ENCODE data around the gene RAD23B. TPM values are rescaled to one million over a fixed set of nuclear protein-coding genes. Genes with fewer than 3 reads are reported as not detected.

The RAD23B gene
- total and polyA plus RNA-seq, 2 of the 13 experiments (the other 11 are each of a cell fraction or from before 2014, with no cell fraction given): 133 to 156 TPM

- TF ChIP-seq WIZ (CRISPR knock-in tag; IDR thresholded peaks at IDR 0.05) (no peak), XRCC5 (optimal IDR thresholded peaks at IDR 0.05; ENCODE audit: low read length) (no peak), U2AF2 (IDR thresholded peaks at IDR 0.05; ENCODE audit: low read depth, low read length) (no peak)
These were observed 13.4 kb upstream of the RAD23B start (continued) for GRCh38 chr9:107269681-107270080.

GRCh38 chr9:107270082-107270481, 13.0 kb upstream of the RAD23B start:
- Histone ChIP-seq H4K20me1 (ENCODE audit: insufficient read depth, low read length) (no peaks in the 10 kb centered on the region), H3K27ac (ENCODE audit: extremely low read length, insufficient read depth, low read length) (peak overlapping the region; percentile 64), H3K27me3 (ENCODE audit: control insufficient read depth in 1 of 2, insufficient read depth in 2 of 2, low read length in 2 of 2) (no peaks in the 10 kb centered on the region), H3K36me3 (replicated peaks in 1 of 2; ENCODE audit: control insufficient read depth in 1 of 2, insufficient read depth in 2 of 2, low read length in 2 of 2) (no peaks in the 10 kb centered on the region), H3K4me1 (ENCODE audit: insufficient read depth, low read length) (peaks cover 45% of the 10 kb centered on the region), H3K79me2 (ENCODE audit: insufficient read depth, low read length) (no peaks in the 10 kb centered on the region), H2AFZ (ENCODE audit: low read length) (no peak overlapping the region), H3K4me3 (replicated peaks in 1 of 3; ENCODE audit: insufficient read depth in 1 of 3, low read depth in 2 of 3, low read length in 3 of 3) (peak overlapping the region; percentile 3 to 46 (median 36); a peak in 3 of 6 replicates), H3K9me3 (ENCODE audit: low read length) (no peaks in the 10 kb centered on the region), H3K4me2 (ENCODE audit: low read depth, low read length) (peak overlapping the region; percentile 63), H3K9ac (ENCODE audit: insufficient read depth, low read depth, low read length) (peak overlapping the region; percentile 45)
- ATAC-seq (peak; percentile 63), FAIRE-seq (no peak), DNase-seq (ENCODE audit: low spot score) (no peak)
- intact Hi-C loops (cut with micrococcal nuclease; ENCODE audit: unreplicated experiment): no loop called here
- ChIA-PET POLR2A (interaction anchor here (0.9 to 2.5 kb wide), 6 partner anchors 9 to 22 kb away, joined by 3 to 31 read pairs (median 10); partner anchors contain the start of gene RAD23B), CTCF (ENCODE audit: low intra/inter-chr PET ratio, low total read pairs) (no interaction called here)
- 0% methylated on average over 1 of the region's 1 CpG for WGBS (ENCODE audit: low lambda C conversion rate)
- no peak for TF ChIP-seq CREB1 (IDR thresholded peaks at IDR 0.05)
- TF ChIP-seq CREB1 (CRISPR knock-in tag; IDR thresholded peaks at IDR 0.05): 0 out of 2 replicates have a peak, but pooled peaks have one; percentile 11
- TF ChIP-seq SMYD3 (CRISPR knock-in tag; IDR thresholded peaks at IDR 0.05): 0 out of 2 replicates have a peak, but pooled peaks have one; percentile 23
- no peak for TF ChIP-seq ZFP1 (CRISPR knock-in tag; IDR thresholded peaks at IDR 0.05)
- TF ChIP-seq ELF3 (CRISPR knock-in tag; IDR thresholded peaks at IDR 0.05): peak; percentile 2; the same call in 1 of the 2 replicates
- no TSS peak for BruUV-seq (replicated peaks)
- in situ Hi-C loops (cut with HindIII; ENCODE audit: extremely low pct_ligation_motif_present, low pct_unique_long_range_greater_than_20kb): no loop called here

- peak; percentile 60 for FAIRE-seq
- in situ Hi-C loops (cut with HindIII; ENCODE audit: extremely low pct_ligation_motif_present, low pct_unique_long_range_greater_than_20kb) (no loop called here), intact Hi-C loops (cut with micrococcal nuclease; ENCODE audit: unreplicated experiment) (no loop called here)
- Histone ChIP-seq H3K9me3 (ENCODE audit: low read length) (no peaks in the 10 kb centered on the region), H3K4me1 (ENCODE audit: insufficient read depth, low read length) (peaks cover 46% of the 10 kb centered on the region), H3K79me2 (ENCODE audit: insufficient read depth, low read length) (no peaks in the 10 kb centered on the region), H3K36me3 (replicated peaks in 1 of 2; ENCODE audit: control insufficient read depth in 1 of 2, insufficient read depth in 2 of 2, low read length in 2 of 2) (no peaks in the 10 kb centered on the region), H3K9ac (ENCODE audit: insufficient read depth, low read depth, low read length) (0 out of 2 replicates have a peak overlapping the region, but pooled peaks have one; percentile 45), H4K20me1 (ENCODE audit: insufficient read depth, low read length) (no peaks in the 10 kb centered on the region), H3K4me2 (ENCODE audit: low read depth, low read length) (peak overlapping the region; percentile 63), H3K27me3 (ENCODE audit: control insufficient read depth in 1 of 2, insufficient read depth in 2 of 2, low read length in 2 of 2) (no peaks in the 10 kb centered on the region), H3K27ac (ENCODE audit: extremely low read length, insufficient read depth, low read length) (peak overlapping the region; percentile 64), H2AFZ (ENCODE audit: low read length) (no peak overlapping the region), H3K4me3 (replicated peaks in 1 of 3; ENCODE audit: insufficient read depth in 1 of 3, low read depth in 2 of 3, low read length in 3 of 3) (peak overlapping the region in 1 of 3 experiments; percentile 46; a peak in 1 of 6 replicates)
- TF ChIP-seq, protein P1, sequence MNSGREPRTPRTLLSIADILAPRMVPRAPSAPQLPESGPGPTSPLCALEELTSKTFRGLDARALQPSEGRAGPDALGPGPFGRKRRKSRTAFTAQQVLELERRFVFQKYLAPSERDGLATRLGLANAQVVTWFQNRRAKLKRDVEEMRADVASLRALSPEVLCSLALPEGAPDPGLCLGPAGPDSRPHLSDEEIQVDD (CRISPR knock-in tag; IDR thresholded peaks at IDR 0.05; ENCODE audit: borderline replicate concordance): no peak
- TF ChIP-seq SOX13 (IDR thresholded peaks at IDR 0.05) (no peak), SOX13 (CRISPR knock-in tag; conservative IDR thresholded peaks at IDR 0.05 in 1 of 2, IDR thresholded peaks at IDR 0.05 in 1 of 2) (0 out of 4 replicates have a peak, but pooled peaks of 1 of the 2 experiments have one; percentile 17)
- POLR2A ChIA-PET: interaction anchor here (1.4 to 2.5 kb wide), 5 partner anchors 10 to 23 kb away, joined by 4 to 31 read pairs (median 10); partner anchors contain the start of gene RAD23B
- ATAC-seq: peak; percentile 81
- CTCF ChIA-PET (ENCODE audit: low intra/inter-chr PET ratio, low total read pairs): no interaction called here
- BruUV-seq (replicated peaks): no TSS peak
- no peak for DNase-seq (ENCODE audit: low spot score)
These were observed 12.5 kb upstream of the RAD23B start for GRCh38 chr9:107270580-107270979.

Data from HepG2 (cell line).